Adipose tissue (tissue), 3 donors: ENCODE measurements around the gene LRFN5. TPM values are rescaled to one million over a fixed set of nuclear protein-coding genes. Genes with fewer than 3 reads are reported as not detected.
"Not testable (repeated sequence)": the region's sequence is repeated elsewhere in the genome, so short reads cannot be mapped to it uniquely, and the experiment has no call there.

Source experiments
- H3K27ac ChIP-seq: one replicate; pipeline ENCODE4 v1.5.1; 2013; ENCODE audit warnings: low read depth, low read length
- WGBS, 3 donors: extraction: QIAGEN DNeasy Blood & Tissue Kit; methylation state at CpG; one replicate each; pipeline ENCODE4 v1.1.7; 2013; 5-methylcytosine and 5-hydroxymethylcytosine counted together
- polyA plus RNA-seq, 3 donors: library from polyadenylated mRNA; stranded (reverse); fragments of 200-250 nt; gene quantifications; one replicate each; pipeline ENCODE4 v1.2.3, GENCODE V29; 2013
- donor health status: healthy with polysubstance abuse.
- donor health status: Bipolar disorder and iron deficiency.
- donor health status: healthy.

LRFN5 gene
- polyA plus RNA-seq, 3 donors, result 0.16 to 3.1 (median 0.83) TPM

DNA sequence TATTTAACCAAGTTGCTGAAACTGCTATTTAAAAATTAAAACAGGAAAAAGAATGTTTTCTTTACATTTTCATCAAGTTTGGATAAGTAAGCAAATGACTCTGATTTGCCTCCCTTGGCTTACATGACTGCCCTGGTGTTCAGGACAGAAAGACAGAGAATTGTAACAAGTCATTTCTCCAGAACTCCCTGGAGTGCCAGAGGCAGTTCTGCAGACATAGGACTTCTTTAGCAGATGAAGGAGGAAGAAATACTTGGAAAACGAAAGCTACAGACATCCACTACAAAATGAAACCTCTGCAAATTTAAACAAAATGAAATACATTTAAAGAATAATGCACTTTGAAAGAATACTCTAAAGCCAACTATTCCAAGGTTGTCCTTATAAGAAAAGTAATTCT, 253.9 kb downstream of the LRFN5 start:
- WGBS, 3 donors, result 26 to 49% (median 40%) methylated on average over 1 of the region's 1 CpG
- no peak overlapping the region for H3K27ac ChIP-seq

DNA sequence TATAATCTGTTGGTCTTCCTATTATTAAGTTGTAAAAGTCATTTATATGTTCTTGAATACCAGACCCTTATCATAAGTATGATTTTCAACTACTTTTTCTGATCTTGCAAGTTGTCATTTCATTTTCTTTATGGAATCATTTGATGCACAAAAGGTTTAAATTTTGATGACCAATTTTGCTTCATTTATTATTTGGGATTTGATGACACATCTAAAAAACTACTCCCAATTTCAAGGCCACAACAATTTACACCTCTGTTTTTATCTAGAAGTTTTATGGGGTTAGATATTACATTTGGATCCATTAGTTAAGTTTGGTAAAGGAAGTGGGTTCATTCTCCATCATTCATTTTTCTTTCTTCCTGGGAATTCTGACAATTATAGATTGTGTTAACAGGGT, 259.2 kb downstream of the LRFN5 start:
- no peak overlapping the region for H3K27ac ChIP-seq

DNA sequence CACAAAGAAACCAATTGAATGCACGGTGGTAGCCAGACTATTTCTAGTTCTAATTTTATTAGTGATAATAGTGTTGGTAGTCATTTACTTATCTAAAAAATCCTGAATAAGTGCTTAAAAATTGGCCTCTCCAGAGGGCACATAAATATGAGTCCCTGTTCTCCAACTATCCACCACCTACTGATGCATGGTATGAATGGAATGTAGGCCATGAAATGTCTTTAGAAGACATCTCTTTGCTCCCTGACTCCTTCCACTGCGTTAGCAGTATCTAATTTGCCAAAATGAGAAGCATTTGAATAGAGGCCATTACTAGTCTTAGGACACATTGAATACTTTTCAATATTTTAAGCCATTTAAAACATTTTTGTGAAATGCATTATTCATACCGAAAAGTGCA, 261.7 kb downstream of the LRFN5 start:
- H3K27ac ChIP-seq, result no peak overlapping the region
- 58 to 81% (median 80%) methylated on average over 3 of the region's 3 CpGs for WGBS, 3 donors

DNA sequence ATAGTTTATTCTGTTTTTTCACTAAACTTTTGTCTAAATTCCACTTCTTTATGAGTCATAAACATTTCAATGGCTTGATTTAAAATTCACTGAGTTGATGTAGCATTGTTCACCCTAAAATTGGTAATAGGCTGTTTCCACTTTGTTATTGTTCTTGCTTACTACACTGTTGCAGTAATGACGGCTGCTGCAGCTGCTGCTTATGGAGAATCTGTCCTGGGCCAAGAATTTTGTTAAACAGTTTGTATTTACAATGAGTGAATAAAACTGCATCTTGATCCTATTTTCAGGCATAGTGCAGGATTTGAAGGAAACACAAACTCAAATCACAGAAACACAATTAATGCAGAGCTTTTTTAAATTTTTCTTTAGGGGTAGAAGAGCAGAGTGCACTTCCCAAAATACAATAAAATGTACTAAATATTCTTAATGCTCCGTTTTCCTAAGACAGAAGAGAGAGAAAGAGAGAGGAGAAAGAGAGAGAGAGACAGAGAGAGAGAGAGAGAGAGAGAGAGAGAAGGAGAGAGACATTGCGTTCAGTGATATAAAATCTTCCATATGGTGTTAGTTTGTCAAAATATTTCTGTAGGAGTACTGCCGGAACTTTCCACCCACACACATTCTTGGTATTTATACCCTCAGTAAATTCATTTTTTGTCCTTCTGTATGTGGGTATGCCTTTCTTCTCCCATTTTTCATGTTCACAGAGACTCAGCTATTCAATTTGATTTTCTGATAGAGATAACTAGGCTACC, 266.4 kb downstream of the LRFN5 start:
- 53 to 61% (median 59%) methylated on average over 4 of the region's 4 CpGs for WGBS, 3 donors
- H3K27ac ChIP-seq, result no peak overlapping the region

DNA sequence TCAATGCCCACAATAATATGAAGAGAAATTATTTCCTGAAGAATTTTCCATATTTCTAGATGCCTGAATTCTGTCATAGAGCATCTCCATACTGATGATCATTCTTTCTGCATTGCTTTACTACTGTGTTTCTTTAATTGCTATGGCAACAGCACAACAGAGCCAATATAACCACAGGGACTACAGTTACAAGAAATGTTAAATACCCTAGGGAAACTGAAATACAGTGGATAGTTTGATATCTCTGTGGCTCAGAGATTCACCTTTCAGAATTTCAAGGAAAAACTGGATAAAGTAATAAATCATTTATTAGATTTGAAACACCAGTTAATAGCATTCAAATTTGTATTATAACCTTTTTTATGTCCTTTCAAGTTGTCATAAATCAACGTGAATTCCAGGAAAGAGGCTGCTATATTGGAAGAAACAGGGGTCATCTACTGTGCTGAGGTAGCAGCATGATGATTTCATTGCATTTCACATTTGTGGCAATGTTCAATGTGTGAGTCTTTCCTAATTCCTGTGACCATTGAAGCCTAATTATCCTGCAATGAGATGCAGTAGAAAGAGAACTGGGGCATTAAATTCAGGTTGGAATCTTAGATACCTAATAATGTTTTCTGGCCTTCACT, 267.1 kb downstream of the LRFN5 start:
- WGBS, 3 donors, result 36 to 42% (median 41%) methylated on average over 1 of the region's 1 CpG
- no peak overlapping the region for H3K27ac ChIP-seq

DNA sequence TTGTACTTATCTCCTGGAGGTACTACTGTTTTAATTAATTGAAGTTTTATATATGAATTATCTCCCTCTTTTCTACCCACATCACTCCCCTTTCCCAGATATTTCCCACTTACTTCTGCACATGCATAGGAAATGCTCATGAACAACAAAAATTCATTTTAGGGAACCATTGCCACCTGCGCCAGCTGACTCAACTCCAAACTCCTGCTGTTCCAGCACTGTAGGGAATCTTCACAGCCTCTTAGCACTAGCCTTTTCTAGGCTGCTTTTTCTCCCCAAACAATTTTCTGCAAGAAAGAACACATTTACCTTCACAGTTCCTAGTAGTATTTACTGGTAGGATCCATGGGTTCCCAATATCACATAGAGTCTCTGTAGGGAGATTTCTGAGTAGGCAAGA, 268.4 kb downstream of the LRFN5 start:
- WGBS, 3 donors, result 81 to 93% (median 83%) methylated on average over 1 of the region's 1 CpG
- no peak overlapping the region for H3K27ac ChIP-seq

DNA sequence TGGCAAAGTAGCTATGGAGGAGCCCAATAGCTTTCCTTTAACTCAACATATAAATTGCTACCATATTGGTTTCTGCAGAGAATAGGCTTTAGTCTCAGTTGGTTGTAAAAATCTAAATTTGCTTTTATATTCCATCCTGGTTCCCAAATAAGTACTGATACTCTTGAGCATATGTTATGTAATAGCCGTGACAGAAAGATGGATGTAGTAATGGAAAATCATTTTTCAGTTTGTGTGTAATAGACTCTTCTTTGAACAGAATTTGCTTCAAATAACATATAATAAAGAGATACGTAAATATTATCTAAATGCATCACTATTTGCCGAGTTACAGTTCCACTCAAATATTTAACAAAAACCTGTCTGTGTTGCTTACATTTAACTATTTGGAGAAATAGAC, 271.6 kb downstream of the LRFN5 start:
- 83 to 97% (median 91%) methylated on average over 3 of the region's 3 CpGs for WGBS, 3 donors

DNA sequence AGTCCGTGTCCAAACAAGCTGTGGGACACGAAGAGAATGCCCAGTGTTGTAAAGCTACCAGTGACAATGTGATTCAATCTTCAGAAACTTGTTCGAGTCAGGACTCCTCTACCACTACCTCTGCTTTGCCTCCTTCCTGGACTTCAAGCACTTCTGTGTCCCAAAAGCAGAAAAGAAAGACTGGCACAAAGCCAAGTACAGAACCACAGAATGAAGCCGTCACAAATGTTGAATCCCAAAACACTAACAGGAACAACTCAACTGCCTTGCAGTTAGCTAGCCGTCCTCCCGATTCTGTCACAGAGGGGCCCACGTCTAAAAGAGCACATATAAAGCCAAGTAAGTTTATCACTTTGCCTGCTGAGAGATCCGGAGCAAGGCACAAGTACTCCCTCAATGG, 284.9 kb downstream of the LRFN5 start:
- WGBS, 3 donors, result 67 to 75% (median 69%) methylated on average over 8 of the region's 8 CpGs
- no peak overlapping the region for H3K27ac ChIP-seq

More for the DNA sequence above, 271.6 kb downstream of the LRFN5 start:
- no peak overlapping the region for H3K27ac ChIP-seq

DNA sequence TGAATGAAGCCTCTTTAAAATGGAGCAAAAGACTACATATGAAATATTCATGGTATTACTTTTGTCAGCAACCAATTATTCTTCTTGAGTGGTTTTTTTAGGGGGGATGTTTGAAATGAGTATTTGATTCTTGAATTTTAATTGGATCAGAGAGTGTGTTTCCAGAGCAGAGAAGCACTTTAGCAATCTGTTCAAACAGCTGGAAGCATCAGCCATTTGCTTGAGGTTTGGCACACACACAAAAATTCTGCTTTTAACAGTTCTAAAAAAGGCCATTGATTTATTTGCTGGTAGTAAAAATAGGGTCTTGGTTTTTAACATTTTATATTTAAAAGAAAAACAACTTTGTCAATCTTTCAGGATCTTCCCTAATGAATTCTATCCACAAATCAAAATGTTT, 292.7 kb downstream of the LRFN5 start:
- H3K27ac ChIP-seq, result no peak overlapping the region

DNA sequence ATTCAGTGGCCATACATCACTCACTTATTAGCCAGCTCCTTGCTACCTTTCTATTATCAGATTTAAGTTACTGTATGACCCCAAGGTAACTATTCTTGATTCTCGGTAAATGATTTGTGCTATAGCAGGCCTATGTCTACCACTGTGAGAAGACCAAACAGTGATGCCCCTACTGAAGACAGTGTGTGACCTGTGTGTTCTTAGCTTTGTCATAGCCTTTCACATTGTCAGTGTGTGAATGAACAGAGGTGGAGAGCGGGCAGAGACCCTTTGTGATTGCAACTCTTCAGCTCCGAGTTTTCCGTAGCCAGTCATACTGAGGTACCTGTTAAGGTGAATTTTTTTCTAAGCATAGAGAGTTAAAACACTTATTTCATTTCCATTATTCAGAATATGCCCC, 294.0 kb downstream of the LRFN5 start:
- 70 to 94% (median 90%) methylated on average over 4 of the region's 4 CpGs for WGBS, 3 donors
- H3K27ac ChIP-seq, result no peak overlapping the region

DNA sequence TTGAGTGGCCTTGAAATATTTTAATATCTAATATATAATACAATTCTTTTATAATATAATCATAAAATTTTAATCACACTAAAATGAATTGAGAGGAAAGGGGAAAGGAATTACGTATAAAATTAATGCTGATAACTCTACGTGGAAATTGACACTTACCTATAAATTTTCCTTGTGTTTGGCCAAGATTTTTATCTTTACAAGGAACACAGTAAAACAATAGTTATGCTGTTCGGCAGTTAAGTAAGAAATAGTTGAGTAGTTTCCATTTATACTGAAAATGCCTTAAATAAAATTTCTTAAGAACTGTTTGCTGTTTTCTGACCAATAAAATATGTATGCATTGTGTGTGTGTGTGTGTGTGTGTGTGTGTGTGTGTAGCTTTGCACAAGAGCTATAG, 294.4 kb downstream of the LRFN5 start:
- WGBS, 3 donors, result 32 to 49% (median 33%) methylated on average over 3 of the region's 3 CpGs
- H3K27ac ChIP-seq, result no peak overlapping the region

DNA sequence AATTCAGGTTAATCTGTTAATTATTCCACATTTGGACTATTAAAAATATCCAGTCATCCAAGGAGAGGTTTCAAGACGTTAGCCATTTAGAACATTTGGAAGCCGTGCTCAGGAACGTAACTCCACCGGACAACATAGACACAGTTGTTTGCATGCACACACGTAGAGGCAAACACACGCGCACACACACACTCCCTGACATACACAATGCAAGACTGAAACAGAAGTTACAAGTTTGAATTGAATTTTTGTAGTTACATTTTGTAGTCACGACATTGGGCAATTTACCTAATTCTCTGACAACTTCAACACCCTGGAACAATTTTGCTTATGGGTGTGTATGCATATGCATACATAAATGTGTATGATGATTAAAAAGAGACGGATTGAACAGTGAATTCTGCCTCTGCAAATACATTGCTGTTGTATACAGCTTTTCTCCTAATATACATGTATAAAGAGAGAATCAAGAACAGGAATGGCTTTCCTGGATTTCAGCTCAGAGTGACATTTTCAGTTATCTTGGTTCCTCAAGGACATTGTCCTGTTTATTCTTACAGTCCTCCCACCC, 298.8 kb downstream of the LRFN5 start:
- no peak overlapping the region for H3K27ac ChIP-seq
- WGBS, 3 donors, result 87 to 95% (median 95%) methylated on average over 9 of the region's 9 CpGs

DNA sequence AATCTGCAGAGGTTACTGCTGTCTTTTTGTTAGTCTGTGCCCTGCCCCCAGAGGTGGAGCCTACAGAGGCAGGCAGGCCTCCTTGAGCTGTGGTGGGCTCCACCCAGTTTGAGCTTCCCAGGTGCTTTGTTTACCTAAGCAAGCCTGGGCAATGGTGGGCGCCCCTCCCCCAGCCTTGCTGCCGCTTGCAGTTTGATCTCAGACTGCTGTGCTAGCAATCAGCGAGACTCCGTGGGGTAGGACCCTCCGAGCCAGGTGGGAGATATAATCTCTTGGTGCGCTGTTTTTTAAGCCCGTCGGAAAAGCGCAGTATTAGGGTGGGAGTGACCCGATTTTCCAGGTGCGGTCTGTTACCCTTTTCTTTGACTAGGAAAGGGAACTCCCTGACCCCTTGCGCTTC, 304.5 kb downstream of the LRFN5 start:
- not testable (repeated sequence) for H3K27ac ChIP-seq
- 81 to 89% (median 81%) methylated on average over 12 of the region's 12 CpGs for WGBS, 3 donors

DNA sequence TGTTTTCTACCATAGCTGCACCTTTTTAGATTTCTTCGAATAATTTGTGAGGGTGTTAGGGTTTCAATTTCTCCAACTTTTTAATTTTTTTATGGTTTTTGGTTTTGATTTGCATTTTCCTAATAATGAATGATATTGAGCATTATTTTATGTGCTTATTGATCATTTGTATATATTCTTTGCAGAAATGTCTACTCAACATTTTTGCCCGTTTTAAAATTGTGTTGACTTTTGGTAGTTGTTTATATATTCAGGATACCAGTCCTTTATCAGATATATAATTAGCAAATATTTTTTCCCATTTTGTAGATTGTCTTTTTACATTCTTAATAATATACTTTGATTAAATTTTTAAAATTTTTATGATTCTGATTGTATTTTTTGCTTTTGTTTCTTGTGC, 306.7 kb downstream of the LRFN5 start:
- WGBS, 3 donors, result 78 to 94% (median 90%) methylated on average over 2 of the region's 2 CpGs
- H3K27ac ChIP-seq, result no peak overlapping the region

DNA sequence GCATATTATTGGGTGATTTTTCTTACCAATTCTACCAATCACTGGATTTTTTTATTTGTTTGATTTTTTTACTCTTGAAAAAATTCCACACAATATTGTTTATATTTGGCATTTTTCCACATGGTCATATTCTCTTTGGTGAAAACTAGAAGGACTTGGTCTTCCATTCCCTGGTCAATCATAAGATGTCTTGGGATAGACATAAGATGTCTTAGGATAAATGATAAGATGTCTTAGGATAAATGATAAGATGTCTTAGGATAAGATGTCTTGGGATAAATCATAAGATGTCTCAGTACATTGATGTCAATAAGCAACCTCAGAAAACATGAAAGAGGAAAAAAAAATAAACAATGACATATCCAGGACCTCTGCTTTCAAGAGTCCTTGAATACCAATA, 309.1 kb downstream of the LRFN5 start:
- H3K27ac ChIP-seq, result no peak overlapping the region

DNA sequence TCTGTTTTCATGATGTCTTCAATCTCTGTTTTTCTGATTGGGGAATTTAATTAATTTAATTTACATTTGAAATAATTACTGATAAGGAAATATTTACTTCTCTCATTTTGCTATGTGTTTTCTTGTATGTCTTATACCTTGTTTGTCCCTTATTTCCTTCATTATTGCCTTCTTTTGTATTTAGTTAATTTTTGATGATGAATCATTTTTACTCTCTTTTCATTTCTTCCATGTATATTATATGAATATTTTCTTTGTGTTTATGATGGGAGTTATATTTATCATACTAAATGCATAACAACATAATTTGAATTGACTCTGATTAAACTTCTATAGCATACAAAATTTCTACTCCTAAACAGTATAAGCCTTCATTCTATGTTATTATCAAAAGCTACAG, 309.6 kb downstream of the LRFN5 start:
- no peak overlapping the region for H3K27ac ChIP-seq

DNA sequence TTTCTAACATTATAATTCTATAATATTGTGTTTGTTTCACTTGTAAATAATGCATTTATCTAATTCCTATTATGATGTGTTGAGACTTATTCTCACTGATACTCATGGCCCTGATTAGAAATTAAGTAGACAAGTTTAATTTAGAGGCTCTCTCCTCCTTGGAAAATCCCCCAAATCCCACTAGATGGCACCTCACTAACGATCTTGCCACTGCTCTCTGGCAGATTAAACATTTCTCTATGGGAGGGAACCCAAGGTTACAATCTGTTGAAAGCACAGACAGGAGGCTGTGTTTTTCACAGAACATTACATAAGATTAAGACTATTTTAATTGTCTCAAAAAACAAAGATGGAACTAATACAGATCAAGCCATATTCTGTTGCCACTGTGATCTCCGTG, 318.7 kb downstream of the LRFN5 start:
- no peak overlapping the region for H3K27ac ChIP-seq
- 9 to 49% (median 41%) methylated on average over 2 of the region's 2 CpGs for WGBS, 3 donors

DNA sequence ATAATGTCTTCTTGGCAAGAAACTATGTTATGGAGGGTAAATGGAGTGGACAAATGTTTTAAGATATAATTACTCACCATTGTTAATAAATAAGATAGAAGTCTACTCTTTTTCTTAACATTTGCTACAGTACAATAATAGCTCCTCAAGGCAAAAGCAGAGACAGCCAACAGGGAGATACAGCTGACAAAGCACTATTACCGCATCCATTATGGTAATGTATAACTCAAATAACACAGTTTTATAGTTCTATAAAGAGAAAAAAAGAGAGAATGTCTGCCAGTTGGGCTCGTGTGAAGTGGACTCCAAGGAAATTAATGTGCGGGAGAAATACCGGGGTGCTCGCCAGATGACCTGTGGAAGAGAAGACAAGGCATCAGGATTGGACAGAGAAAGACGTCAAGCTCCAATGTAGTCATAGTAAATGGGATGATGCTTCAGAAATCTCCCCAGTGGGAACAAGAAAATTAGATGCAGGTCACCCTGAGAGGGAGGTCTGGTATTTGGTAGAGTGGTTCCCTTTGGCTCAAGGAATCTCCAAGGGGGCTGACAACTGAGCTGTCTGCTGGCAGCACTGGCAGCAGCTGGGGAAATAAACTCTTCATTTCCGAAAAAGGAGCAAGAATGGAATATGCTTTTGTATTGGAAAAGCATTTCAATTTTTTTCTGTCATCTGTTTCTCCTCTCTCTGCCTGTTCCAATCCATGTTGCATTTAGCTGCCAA, 343.9 kb downstream of the LRFN5 start:
- WGBS, 3 donors, result 51 to 69% (median 68%) methylated on average over 7 of the region's 7 CpGs
- no peak overlapping the region for H3K27ac ChIP-seq
